GM18517 (cell line): ENCODE results near the gene SLC10A6.

ENCODE experiments used
- ATAC-seq: cut with Tn5 transposase; IDR thresholded peaks from one replicate; pipeline ENCODE4 v1.9.1; 2021; ENCODE audit warnings: mild to moderate bottlenecking, moderate library complexity; ENCODE audit not compliant: unreplicated experiment

Gene SLC10A6

GRCh38 chr4:86809809-86810208, 39.4 kb downstream of the SLC10A6 start:
- no peak for ATAC-seq

DNA sequence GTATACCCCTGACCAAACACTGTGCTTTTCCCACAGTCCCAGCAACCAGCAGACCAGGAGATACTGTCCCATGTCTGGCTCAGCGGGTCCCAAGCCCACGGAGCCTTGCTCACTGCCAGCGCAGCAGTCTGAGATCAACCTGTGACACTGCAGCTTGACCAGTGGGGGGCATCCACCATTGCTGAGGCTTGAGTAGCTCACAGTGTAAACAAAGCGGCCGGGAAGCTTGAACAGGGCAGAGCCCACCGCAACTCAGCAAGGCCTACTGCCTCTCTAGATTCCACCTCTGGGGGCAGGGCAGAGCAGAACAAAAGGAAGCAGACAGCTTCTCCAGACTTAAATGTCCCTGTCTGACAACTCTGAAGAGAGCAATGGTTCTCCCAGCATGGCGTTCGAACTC, 58.1 kb downstream of the SLC10A6 start:
- ATAC-seq: no peak

DNA sequence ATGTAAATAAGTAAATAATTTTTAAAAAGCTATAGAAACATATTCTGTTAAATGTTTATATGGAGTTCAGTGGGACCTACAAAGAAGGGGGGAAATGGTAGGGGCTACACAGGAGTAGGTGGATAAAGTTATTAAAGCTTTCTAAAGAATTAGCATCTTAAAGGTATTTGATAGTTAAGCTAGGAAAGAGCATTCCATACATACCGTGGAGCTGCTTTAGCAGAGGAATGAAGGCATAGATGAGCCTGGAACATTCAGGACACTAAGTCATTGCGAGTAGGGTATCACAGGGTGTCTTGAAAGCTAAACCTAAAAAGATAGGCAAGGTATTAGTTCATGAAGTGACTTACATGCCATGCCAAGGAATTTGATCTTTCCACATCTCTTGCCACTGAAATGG, 60.4 kb downstream of the SLC10A6 start:
- no peak for ATAC-seq

DNA sequence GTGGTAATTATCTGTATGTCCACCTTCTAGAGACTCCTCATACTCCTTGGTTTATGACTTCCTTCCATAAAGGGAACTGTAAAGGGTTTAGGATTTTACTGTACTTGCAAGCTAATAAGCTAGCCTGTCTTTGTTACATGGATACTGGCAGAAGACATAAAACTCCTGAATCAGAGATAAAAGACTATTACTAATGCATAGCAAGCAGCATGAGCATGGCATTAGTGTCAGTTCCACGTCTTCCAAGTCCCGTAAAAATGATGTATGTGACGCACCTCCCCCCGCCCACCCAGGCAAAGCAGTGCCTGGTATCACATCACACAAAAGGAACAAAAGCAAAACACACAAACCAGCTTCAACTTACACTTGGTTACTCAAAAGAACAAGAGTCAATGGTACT, 71.0 kb downstream of the SLC10A6 start:
- ATAC-seq: no peak

GRCh38 chr4:86775061-86775460, 74.1 kb downstream of the SLC10A6 start:
- no peak for ATAC-seq
